ENCODE results near the gene LMX1A.

DNA sequence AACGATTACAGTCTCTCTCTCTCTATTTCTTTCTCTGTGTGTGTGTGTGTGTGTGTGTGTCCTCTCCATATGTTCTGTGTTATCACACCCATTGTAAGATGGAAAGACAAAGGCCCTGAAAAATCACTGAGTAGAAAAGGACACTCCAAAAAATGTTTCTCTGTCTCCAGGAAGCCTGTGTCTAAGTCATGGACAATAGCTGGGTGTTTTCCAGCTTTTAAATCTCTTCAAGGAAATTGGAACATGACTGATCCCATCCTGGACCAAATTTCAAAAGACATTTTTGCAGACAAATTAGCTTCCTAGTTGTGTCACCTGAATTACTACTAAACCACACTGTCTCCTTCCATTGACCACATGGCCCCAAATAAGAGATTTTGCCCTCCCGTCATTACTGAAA is 31.0 kb upstream of the LMX1A start:
- TF ChIP-seq, protein P1, sequence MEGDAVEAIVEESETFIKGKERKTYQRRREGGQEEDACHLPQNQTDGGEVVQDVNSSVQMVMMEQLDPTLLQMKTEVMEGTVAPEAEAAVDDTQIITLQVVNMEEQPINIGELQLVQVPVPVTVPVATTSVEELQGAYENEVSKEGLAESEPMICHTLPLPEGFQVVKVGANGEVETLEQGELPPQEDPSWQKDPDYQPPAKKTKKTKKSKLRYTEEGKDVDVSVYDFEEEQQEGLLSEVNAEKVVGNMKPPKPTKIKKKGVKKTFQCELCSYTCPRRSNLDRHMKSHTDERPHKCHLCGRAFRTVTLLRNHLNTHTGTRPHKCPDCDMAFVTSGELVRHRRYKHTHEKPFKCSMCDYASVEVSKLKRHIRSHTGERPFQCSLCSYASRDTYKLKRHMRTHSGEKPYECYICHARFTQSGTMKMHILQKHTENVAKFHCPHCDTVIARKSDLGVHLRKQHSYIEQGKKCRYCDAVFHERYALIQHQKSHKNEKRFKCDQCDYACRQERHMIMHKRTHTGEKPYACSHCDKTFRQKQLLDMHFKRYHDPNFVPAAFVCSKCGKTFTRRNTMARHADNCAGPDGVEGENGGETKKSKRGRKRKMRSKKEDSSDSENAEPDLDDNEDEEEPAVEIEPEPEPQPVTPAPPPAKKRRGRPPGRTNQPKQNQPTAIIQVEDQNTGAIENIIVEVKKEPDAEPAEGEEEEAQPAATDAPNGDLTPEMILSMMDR (IDR thresholded peaks at IDR 0.05; ENCODE audit: low read length) = no peak
- TF ChIP-seq EZH2 (optimal IDR thresholded peaks at IDR 0.05; ENCODE audit: low read depth, low read length) (no peak), EZH2phosphoT487 (IDR thresholded peaks at IDR 0.05; ENCODE audit: low read length) (no peak)
